ENCODE measurements around the gene MYO3B.

DNA sequence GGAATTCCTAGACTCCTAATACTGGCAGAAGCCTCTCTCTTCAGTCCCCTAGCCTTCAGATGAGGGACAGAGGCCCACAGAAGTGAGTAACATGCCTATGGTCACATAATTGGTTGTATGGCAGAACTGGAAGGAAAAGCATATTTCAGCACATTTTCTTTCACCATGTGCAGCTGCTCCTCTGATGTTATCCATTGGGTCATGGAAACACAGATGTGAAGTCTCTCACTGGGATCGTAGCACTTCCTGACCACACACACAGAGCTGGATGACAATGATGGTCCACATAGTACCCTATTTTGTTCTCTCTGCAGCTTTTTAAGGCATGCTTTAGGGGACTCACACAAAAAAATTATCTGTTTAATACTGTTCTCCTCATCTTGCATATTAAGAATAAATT, 24.5 kb downstream of the MYO3B start:
- no peak for TF ChIP-seq JUN (IDR thresholded peaks at IDR 0.05; ENCODE audit: borderline replicate concordance, insufficient read depth, insufficient read length, low read depth)
- TF ChIP-seq POLR2A (IDR thresholded peaks at IDR 0.05; ENCODE audit: low read depth, low read length), result no peak
- TF ChIP-seq POLR2AphosphoS5 (IDR thresholded peaks at IDR 0.05; ENCODE audit: insufficient read depth, low read depth, low read length), result no peak
- no peak for TF ChIP-seq CTCF (IDR thresholded peaks at IDR 0.05; ENCODE audit: extremely low read depth in 1 of 2, insufficient read depth in 1 of 2, low read depth in 1 of 2, low read length in 2 of 2)
- TF ChIP-seq FOS (IDR thresholded peaks at IDR 0.05; ENCODE audit: borderline replicate concordance, insufficient read depth, low read length), result no peak
